PC-3 (cell line): Measurements from ENCODE around the gene CELF1.

Experiments used
- CTCF ChIP-seq: fragments of 300-600 bp; sonication (generic); conservative IDR thresholded peaks from 2 replicates; pipeline ENCODE4 v1.5.1; 2017; ENCODE audit warnings: antibody characterized with exemption, low read depth, mild to moderate bottlenecking, low read length
- EZH2 ChIP-seq: fragments of 300-600 bp; sonication (generic); IDR thresholded peaks from one replicate; pipeline ENCODE4 v1.6.1; 2017; ENCODE audit warnings: antibody characterized with exemption, mild to moderate bottlenecking, low read length; ENCODE audit not compliant: unreplicated experiment

DNA sequence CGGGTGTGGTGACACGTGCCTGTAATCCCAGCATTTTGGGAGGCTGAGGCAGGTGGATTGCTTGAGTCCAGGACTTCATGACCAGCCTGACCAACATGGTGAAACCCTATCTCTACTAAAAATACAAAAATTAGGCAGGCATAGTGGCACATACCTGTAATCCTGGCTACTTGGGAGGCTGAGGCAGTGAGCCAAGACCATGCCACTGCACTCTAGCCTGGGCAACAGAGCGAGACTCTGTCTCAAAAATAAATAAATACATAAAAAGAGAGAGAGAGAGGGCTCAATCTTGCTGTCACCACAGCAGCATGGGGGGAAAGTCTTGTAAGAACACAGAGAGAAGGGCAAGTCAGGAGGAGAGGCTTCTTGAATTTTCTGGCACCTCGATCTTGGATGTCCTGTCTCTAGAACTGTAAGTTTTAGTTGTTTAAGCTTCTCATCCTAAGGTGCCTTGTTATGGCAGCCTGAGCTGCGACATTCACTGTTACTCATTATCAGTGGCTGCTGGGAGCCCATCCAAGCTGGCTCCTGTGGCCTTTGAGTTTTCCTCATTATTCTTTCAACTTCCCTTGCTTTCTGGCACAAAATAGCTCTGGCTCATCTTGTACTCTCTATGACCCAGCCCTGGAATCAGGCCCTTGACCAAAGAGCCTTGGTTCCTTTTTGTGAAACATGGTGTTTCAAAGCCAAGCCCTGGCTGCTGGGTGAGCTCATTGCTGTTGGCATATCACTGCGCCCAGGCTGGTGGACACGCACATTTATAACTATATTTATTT lies 118.7 kb downstream of the CELF1 start:
- no peak for TF ChIP-seq CTCF
- TF ChIP-seq EZH2 = no peak
